ENCODE data around the gene PRMT2.
A peak's percentile ranks its signal among the peaks of the same experiment; 100 is the strongest.

Gene PRMT2

GRCh38 chr21:46637952-46638746 is 2.7 kb downstream of the PRMT2 start:
- Histone ChIP-seq H3K27ac (no peak overlapping the region), H3K4me3 (ENCODE audit: low read depth, low read length) (peak overlapping the region; percentile 21), H3K27me3 (replicated peaks) (no peaks in the 10 kb centered on the region), H3K36me3 (replicated peaks) (peaks cover 14% of the 10 kb centered on the region)
- no peak for TF ChIP-seq CTCF (IDR thresholded peaks at IDR 0.05; ENCODE audit: low read depth, low read length, missing control alignments)
- no peak for DNase-seq
- in situ Hi-C loops (cut with HindIII; ENCODE audit: low pct_ligation_motif_present, low sequenced_read_pairs) = no loop called here

GRCh38 chr21:46639489-46640386 is 4.3 kb downstream of the PRMT2 start:
- Histone ChIP-seq H3K4me3 (ENCODE audit: low read depth, low read length) (no peak overlapping the region), H3K27me3 (replicated peaks) (no peaks in the 10 kb centered on the region), H3K36me3 (replicated peaks) (peaks cover 27% of the 10 kb centered on the region), H3K27ac (no peak overlapping the region)
- DNase-seq = no peak
- in situ Hi-C loops (cut with HindIII; ENCODE audit: low pct_ligation_motif_present, low sequenced_read_pairs) = no loop called here
- peak; percentile 10 for TF ChIP-seq CTCF (IDR thresholded peaks at IDR 0.05; ENCODE audit: low read depth, low read length, missing control alignments)

GRCh38 chr21:46641656-46642055 is 6.2 kb downstream of the PRMT2 start:
- no peak overlapping the region for H3K4me3 ChIP-seq (ENCODE audit: low read depth, low read length)
- no peak for TF ChIP-seq CTCF (IDR thresholded peaks at IDR 0.05; ENCODE audit: low read depth, low read length, missing control alignments)
- H3K27me3 ChIP-seq (replicated peaks) = no peaks in the 10 kb centered on the region
- in situ Hi-C loops (cut with HindIII; ENCODE audit: low pct_ligation_motif_present, low sequenced_read_pairs) = no loop called here
- H3K27ac ChIP-seq = no peak overlapping the region
- peaks cover 34% of the 10 kb centered on the region for H3K36me3 ChIP-seq (replicated peaks)
- DNase-seq = no peak

- DNase-seq = no peak
- H3K36me3 ChIP-seq (replicated peaks) = peaks cover 45% of the 10 kb centered on the region
- H3K27me3 ChIP-seq (replicated peaks) = no peaks in the 10 kb centered on the region
- no peak overlapping the region for H3K4me3 ChIP-seq (ENCODE audit: low read depth, low read length)
- in situ Hi-C loops (cut with HindIII; ENCODE audit: low pct_ligation_motif_present, low sequenced_read_pairs) = no loop called here
- no peak for TF ChIP-seq CTCF (IDR thresholded peaks at IDR 0.05; ENCODE audit: low read depth, low read length, missing control alignments)
- no peak overlapping the region for H3K27ac ChIP-seq
Observed at GRCh38 chr21:46643379-46644177, 8.1 kb downstream of the PRMT2 start.

GRCh38 chr21:46645840-46646239 is 10.4 kb downstream of the PRMT2 start:
- in situ Hi-C loops (cut with HindIII; ENCODE audit: low pct_ligation_motif_present, low sequenced_read_pairs) = no loop called here
- no peak overlapping the region for H3K4me3 ChIP-seq (ENCODE audit: low read depth, low read length)
- no peak overlapping the region for H3K27ac ChIP-seq
- H3K27me3 ChIP-seq (replicated peaks) = no peaks in the 10 kb centered on the region
- peaks cover 66% of the 10 kb centered on the region for H3K36me3 ChIP-seq (replicated peaks)
- no peak for TF ChIP-seq CTCF (IDR thresholded peaks at IDR 0.05; ENCODE audit: low read depth, low read length, missing control alignments)
- no peak for DNase-seq
